MCF 10A (cell line): ENCODE results near the gene KIAA1328. TPM values are rescaled to one million over a fixed set of nuclear protein-coding genes. Genes with fewer than 3 reads are reported as not detected.

Source experiments
- BruUV-seq: library from RNA; stranded (reverse); fragments of 400-500 nt; replicated peaks from 2 replicates; lab custom pipeline; 2021; lab: Mats Ljungman, UMichigan
- CTCF ChIA-PET: fragments of 300-600 bp; sonication (Branson Sonifier 250); formaldehyde crosslinking; extraction: SDS; loops from one replicate; lab custom pipeline; 2021; ENCODE audit warnings: antibody characterized with exemption, inconsistent platforms; lab: Yijun Ruan, JAX
- POLR2A ChIA-PET: fragments of 300-600, 350-650 bp; sonication (Branson Sonifier 250); formaldehyde crosslinking; extraction: SDS; loops from one replicate; lab custom pipeline; 2020; ENCODE audit warnings: antibody characterized with exemption, inconsistent platforms; lab: Yijun Ruan, JAX
- DNase-seq: peaks from one replicate; pipeline ENCODE4 v3.0.0-alpha.2; 2018; ENCODE audit not compliant: unreplicated experiment
- H3K27ac Mint-ChIP-seq: one replicate; pipeline ENCODE4 v1.8.0; 2022; ENCODE audit warnings: mild to moderate bottlenecking, low read depth, mixed read lengths; ENCODE audit not compliant: unreplicated experiment
- H3K27me3 Mint-ChIP-seq: one replicate; pipeline ENCODE4 v1.8.0; 2022; ENCODE audit warnings: mixed read lengths; ENCODE audit not compliant: insufficient read depth, unreplicated experiment
- H3K36me3 Mint-ChIP-seq: one replicate; pipeline ENCODE4 v1.8.0; 2022; ENCODE audit warnings: mild to moderate bottlenecking, moderate library complexity, mixed read lengths; ENCODE audit not compliant: insufficient read depth, unreplicated experiment
- H3K4me1 Mint-ChIP-seq: one replicate; pipeline ENCODE4 v1.8.0; 2022; ENCODE audit warnings: mixed read lengths; ENCODE audit not compliant: insufficient read depth, unreplicated experiment
- H3K4me3 Mint-ChIP-seq: one replicate; pipeline ENCODE4 v1.8.0; 2022; ENCODE audit warnings: mild to moderate bottlenecking, moderate library complexity, mixed read lengths; ENCODE audit not compliant: unreplicated experiment
- H3K9me3 Mint-ChIP-seq: one replicate; pipeline ENCODE4 v1.8.0; 2022; ENCODE audit warnings: mixed read lengths; ENCODE audit not compliant: unreplicated experiment
- CTCF ChIP-seq: fragments of 200-600 bp; IDR thresholded peaks from one replicate; pipeline ENCODE4 v1.8.0; 2022; ENCODE audit warnings: antibody characterized with exemption, mild to moderate bottlenecking; ENCODE audit not compliant: unreplicated experiment
- intact Hi-C: fragments of 100-400 bp; cut with micrococcal nuclease; formaldehyde crosslinking; loops from 2 replicates; pipeline ENCODE4 v1.14.1; 2022
- total RNA-seq: library from RNA; stranded (reverse); gene quantifications from 2 replicates; pipeline ENCODE4 v1.2.3, GENCODE V29; 2022

Gene KIAA1328
- total RNA-seq, 1 experiment from 2014 or later, result 4.1 TPM

GRCh38 chr18:36786686-36787085, 42.2 kb upstream of the KIAA1328 start:
- Mint-ChIP-seq H3K9me3 (no peaks in the 10 kb centered on the region), H3K4me1 (peaks cover 14% of the 10 kb centered on the region), H3K27me3 (no peaks in the 10 kb centered on the region), H3K36me3 (peaks cover 6% of the 10 kb centered on the region), H3K27ac (peak overlapping the region; percentile 88), H3K4me3 (peak overlapping the region; percentile 23)
- intact Hi-C loops, result no loop called here
- TF ChIP-seq CTCF, result no peak
- DNase-seq, result peak; percentile 76
- CTCF ChIA-PET, result interaction anchor here (0.9 to 1.0 kb wide), 2 partner anchors 13 to 36 kb away, joined by 3 read pairs; no protein-coding TSS in a partner anchor
- POLR2A ChIA-PET, result no interaction called here
- no TSS peak for BruUV-seq

DNA sequence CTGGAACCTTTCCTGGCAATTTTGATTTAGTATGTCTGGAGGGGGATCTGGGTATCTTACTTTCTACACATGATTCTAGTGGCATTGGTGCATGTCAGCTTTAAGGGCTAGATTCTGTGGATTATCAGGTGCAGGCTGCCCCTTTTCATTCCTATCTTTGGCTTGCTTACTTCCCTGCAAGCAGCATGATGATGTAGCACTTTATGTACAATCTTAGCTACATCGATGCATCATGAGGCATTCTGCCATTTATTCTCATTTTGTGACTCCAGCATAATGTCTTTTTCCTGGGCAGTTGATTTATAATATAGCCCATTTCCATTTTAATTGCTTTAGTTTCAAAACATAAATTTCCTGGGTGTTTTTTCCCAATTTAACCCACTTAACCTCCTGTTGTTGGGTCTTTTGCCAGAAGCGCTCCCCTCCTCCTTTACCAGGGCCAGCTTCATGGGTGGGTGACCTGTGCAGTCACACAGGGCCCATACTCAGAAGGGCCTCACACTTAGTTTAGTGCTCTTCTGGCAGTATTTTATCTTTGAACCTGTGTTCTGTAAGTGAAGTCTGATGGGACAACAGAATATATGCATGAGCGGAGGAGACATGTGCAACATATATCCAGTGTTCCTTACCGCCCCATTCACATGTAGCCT, 36.2 kb upstream of the KIAA1328 start:
- H3K36me3 Mint-ChIP-seq, result peaks cover 31% of the 10 kb centered on the region

GRCh38 chr18:36798738-36799473, 30.0 kb upstream of the KIAA1328 start:
- DNase-seq, result no peak
- Mint-ChIP-seq H3K9me3 (no peaks in the 10 kb centered on the region), H3K4me1 (no peaks in the 10 kb centered on the region), H3K4me3 (no peak overlapping the region), H3K36me3 (peaks cover 55% of the 10 kb centered on the region), H3K27ac (no peak overlapping the region), H3K27me3 (no peaks in the 10 kb centered on the region)
- CTCF ChIA-PET, result interaction anchor here (0.8 to 2.7 kb wide), 6 partner anchors 9 to 111 kb away, joined by 3 to 17 read pairs (median 4); no protein-coding TSS in a partner anchor
- no peak for TF ChIP-seq CTCF
- intact Hi-C loops, result no loop called here
- BruUV-seq, result no TSS peak
- POLR2A ChIA-PET, result interaction anchor here (0.6 kb wide), 1 partner anchor 1938 kb away, joined by 3 read pairs; no protein-coding TSS in a partner anchor

More for the DNA sequence above, 36.2 kb upstream of the KIAA1328 start:
- H3K4me3 Mint-ChIP-seq, result no peak overlapping the region
- no peak for DNase-seq
- BruUV-seq, result no TSS peak
- H3K27ac Mint-ChIP-seq, result no peak overlapping the region
- TF ChIP-seq CTCF, result no peak
- POLR2A ChIA-PET, result no interaction called here
- no peaks in the 10 kb centered on the region for H3K4me1 Mint-ChIP-seq
- intact Hi-C loops, result no loop called here
- CTCF ChIA-PET, result interaction anchor here (0.6 to 1.0 kb wide), 2 partner anchors 18 to 153 kb away, joined by 3 read pairs; no protein-coding TSS in a partner anchor
- no peaks in the 10 kb centered on the region for H3K9me3 Mint-ChIP-seq
- H3K27me3 Mint-ChIP-seq, result no peaks in the 10 kb centered on the region

DNA sequence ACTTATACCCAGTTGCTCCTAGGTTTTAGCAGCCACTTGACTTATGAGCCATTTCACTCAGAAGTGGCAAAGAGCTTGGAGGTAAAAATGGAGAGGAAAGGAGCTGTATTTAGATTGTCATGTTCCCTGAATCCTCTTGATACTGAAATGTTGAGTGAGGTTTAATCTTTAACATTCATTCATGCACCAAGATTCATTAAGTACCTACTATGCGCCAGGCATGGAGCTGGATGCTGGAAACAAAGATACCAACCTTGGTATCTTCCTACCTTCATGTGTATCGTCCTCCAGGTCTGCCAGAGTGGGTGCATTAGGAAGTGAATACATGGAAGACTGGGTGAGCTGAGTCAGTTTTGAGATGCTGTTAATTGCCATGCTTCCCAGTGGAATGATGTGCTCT, 23.8 kb upstream of the KIAA1328 start:
- H3K27me3 Mint-ChIP-seq, result no peaks in the 10 kb centered on the region
- DNase-seq, result no peak
- ChIA-PET CTCF (interaction anchor here (1.0 to 1.7 kb wide), 2 partner anchors 48 to 685 kb away, joined by 3 read pairs; no protein-coding TSS in a partner anchor), POLR2A (no interaction called here)
- H3K4me3 Mint-ChIP-seq, result no peak overlapping the region
- intact Hi-C loops, result no loop called here
- H3K9me3 Mint-ChIP-seq, result no peaks in the 10 kb centered on the region
- H3K36me3 Mint-ChIP-seq, result peaks cover 40% of the 10 kb centered on the region
- no TSS peak for BruUV-seq
- no peak overlapping the region for H3K27ac Mint-ChIP-seq
- TF ChIP-seq CTCF, result no peak
- H3K4me1 Mint-ChIP-seq, result no peaks in the 10 kb centered on the region
